IMR-90 (cell line): ENCODE results near the gene CPA5. TPM values are rescaled to one million over a fixed set of nuclear protein-coding genes. Genes with fewer than 3 reads are reported as not detected.

Experiments
- ATAC-seq: fragments of 200-7000 bp; cut with Tn5 transposase; 2 replicates; pipeline ENCODE4 v1.9.1; 2020; ENCODE audit warnings: low read depth, mild to moderate bottlenecking, moderate library complexity
- Bru-seq: library from RNA; stranded (reverse); fragments of 400-500 nt; gene quantifications from one replicate; lab custom pipeline; 2021; lab: Mats Ljungman, UMichigan
- BruChase-seq, 2 experiments: library from RNA; stranded (reverse); fragments of 400-500 nt; gene quantifications; one replicate each; lab custom pipeline; 2021; lab: Mats Ljungman, UMichigan
- BruUV-seq: library from RNA; stranded (reverse); fragments of 400-500 nt; replicated peaks from 2 replicates; lab custom pipeline; 2021; lab: Mats Ljungman, UMichigan
- CTCF ChIA-PET: fragments of 300-600 bp; formaldehyde crosslinking; extraction: SDS; loops from one replicate; lab custom pipeline; 2021; ENCODE audit warnings: antibody characterized with exemption; lab: Yijun Ruan, JAX
- POLR2A ChIA-PET: fragments of 300-600 bp; sonication (Branson Sonifier 250); formaldehyde crosslinking; loops from one replicate; lab custom pipeline; 2022; ENCODE audit warnings: antibody characterized with exemption; ENCODE audit not compliant: unreplicated experiment; lab: Charles Lee
- DNase-seq: peaks from one replicate; pipeline ENCODE4 v3.0.0; 2013
- H2AFZ ChIP-seq: replicated peaks from 2 replicates; pipeline ENCODE3; 2013; ENCODE audit warnings: low read length, mild to moderate bottlenecking; ENCODE audit not compliant: poor library complexity
- H2AK5ac ChIP-seq: 2 replicates; pipeline ENCODE4 v1.6.1; 2013; ENCODE audit warnings: low read depth, low read length, inconsistent platforms
- H2AK9ac ChIP-seq: replicated peaks from 2 replicates; pipeline ENCODE3; 2013; ENCODE audit warnings: mild to moderate bottlenecking, low read depth, low read length, moderate library complexity; ENCODE audit not compliant: poor library complexity
- H2BK120ac ChIP-seq: 2 replicates; pipeline ENCODE4 v1.6.1; 2013; ENCODE audit warnings: low read depth, low read length, inconsistent platforms
- H2BK15ac ChIP-seq: 3 replicates; pipeline ENCODE4 v1.6.1; 2013; ENCODE audit warnings: low read depth, low read length, inconsistent platforms
- H2BK20ac ChIP-seq: 2 replicates; pipeline ENCODE4 v1.6.1; 2013; ENCODE audit warnings: low read depth, mild to moderate bottlenecking, inconsistent platforms, low read length, moderate library complexity
- H2BK5ac ChIP-seq: 2 replicates; pipeline ENCODE4 v1.6.1; 2013; ENCODE audit warnings: mild to moderate bottlenecking, low read depth, low read length, inconsistent platforms; ENCODE audit not compliant: poor library complexity, severe bottlenecking
- H3K14ac ChIP-seq: replicated peaks from 2 replicates; pipeline ENCODE4 v1.6.1; 2013; ENCODE audit warnings: low read depth, low read length, inconsistent platforms
- H3K18ac ChIP-seq: 2 replicates; pipeline ENCODE4 v1.6.1; 2013; ENCODE audit warnings: low read depth, low read length, control low read depth
- H3K23ac ChIP-seq: 2 replicates; pipeline ENCODE4 v1.6.1; 2013; ENCODE audit warnings: low read depth, low read length, inconsistent platforms
- H3K27ac ChIP-seq: 2 replicates; pipeline ENCODE4 v1.5.1; 2013; ENCODE audit warnings: mild to moderate bottlenecking, control low read depth, low read length; ENCODE audit not compliant: insufficient read depth
- H3K27me3 ChIP-seq: 2 replicates; pipeline ENCODE4 v1.6.1; 2013; ENCODE audit warnings: low read length; ENCODE audit not compliant: control insufficient read depth, insufficient read depth
- H3K36me3 ChIP-seq: 2 replicates; pipeline ENCODE4 v1.6.1; 2013; ENCODE audit warnings: low read length, mixed read lengths; ENCODE audit not compliant: control insufficient read depth, insufficient read depth
- H3K4ac ChIP-seq: 2 replicates; pipeline ENCODE4 v1.6.1; 2013; ENCODE audit warnings: low read depth, low read length, inconsistent platforms
- H3K4me1 ChIP-seq: 2 replicates; pipeline ENCODE4 v1.6.1; 2013; ENCODE audit warnings: low read length, mixed read lengths; ENCODE audit not compliant: control insufficient read depth, insufficient read depth
- H3K4me2 ChIP-seq: 2 replicates; pipeline ENCODE4 v1.6.1; 2013; ENCODE audit warnings: low read depth, mild to moderate bottlenecking, control low read depth, low read length, moderate library complexity
- H3K4me3 ChIP-seq: 2 replicates; pipeline ENCODE4 v1.5.1; 2013; ENCODE audit warnings: low read depth, mild to moderate bottlenecking, control low read depth, low read length, moderate library complexity; ENCODE audit not compliant: insufficient read depth
- H3K56ac ChIP-seq: 2 replicates; pipeline ENCODE4 v1.6.1; 2013; ENCODE audit warnings: low read length, inconsistent platforms; ENCODE audit not compliant: insufficient read depth; ENCODE audit errors: extremely low read depth
- H3K79me1 ChIP-seq, 2 experiments: 2 replicates each; pipeline ENCODE4 v1.6.1; 2013; ENCODE audit warnings: low read length in 2 of 2, inconsistent platforms in 1 of 2, low read depth in 1 of 2
- H3K9ac ChIP-seq: 2 replicates; pipeline ENCODE4 v1.6.1; 2013; ENCODE audit warnings: low read depth, low read length, control low read depth
- H3K9me1 ChIP-seq: 2 replicates; pipeline ENCODE4 v1.6.1; 2013; ENCODE audit warnings: low read length, inconsistent platforms; ENCODE audit not compliant: insufficient read depth
- H3K9me3 ChIP-seq: 2 replicates; pipeline ENCODE4 v1.6.1; 2013; ENCODE audit warnings: low read length; ENCODE audit not compliant: control insufficient read depth, insufficient read depth
- H4K20me1 ChIP-seq: 2 replicates; pipeline ENCODE4 v1.6.1; 2013; ENCODE audit warnings: low read length, inconsistent platforms; ENCODE audit not compliant: insufficient read depth
- H4K5ac ChIP-seq: 2 replicates; pipeline ENCODE4 v1.6.1; 2013; ENCODE audit warnings: mild to moderate bottlenecking, low read depth, low read length, control low read depth
- H4K8ac ChIP-seq, 2 experiments: 2 replicates each; pipeline ENCODE4 v1.6.1; 2013; ENCODE audit warnings: low read depth in 2 of 2, low read length in 2 of 2, control low read depth in 1 of 2, inconsistent platforms in 1 of 2
- H4K91ac ChIP-seq: 2 replicates; pipeline ENCODE4 v1.6.1; 2013; ENCODE audit warnings: low read depth, low read length, inconsistent platforms; ENCODE audit not compliant: insufficient read depth
- BHLHE40 ChIP-seq: fragments of 150-350 bp; IDR thresholded peaks from 2 replicates; pipeline ENCODE4 v1.6.1; 2016; ENCODE audit warnings: mild to moderate bottlenecking, low read depth, low read length
- CEBPB ChIP-seq: IDR thresholded peaks from 2 replicates; pipeline ENCODE4 v1.6.1; 2012; ENCODE audit warnings: low read depth, low read length, improper control_type of control experiment
- CHD1 ChIP-seq: IDR thresholded peaks from 2 replicates; pipeline ENCODE4 v1.6.1; 2012; ENCODE audit warnings: low read depth, low read length, improper control_type of control experiment
- FOS ChIP-seq: fragments of 150-350 bp; IDR thresholded peaks from 2 replicates; pipeline ENCODE4 v1.6.1; 2016; ENCODE audit warnings: low read depth, low read length
- MAZ ChIP-seq: IDR thresholded peaks from 2 replicates; pipeline ENCODE4 v1.6.1; 2012; ENCODE audit warnings: low read depth, mild to moderate bottlenecking, low read length, improper control_type of control experiment, moderate library complexity, borderline replicate concordance
- MXI1 ChIP-seq: IDR thresholded peaks from 2 replicates; pipeline ENCODE4 v1.6.1; 2012; ENCODE audit warnings: low read depth, mild to moderate bottlenecking, low read length, moderate library complexity, borderline replicate concordance
- NFE2L2 ChIP-seq: fragments of 150-350 bp; IDR thresholded peaks from 2 replicates; pipeline ENCODE4 v1.6.1; 2016; ENCODE audit warnings: low read depth, mild to moderate bottlenecking, low read length
- POLR2A ChIP-seq: IDR thresholded peaks from 2 replicates; pipeline ENCODE4 v1.6.1; 2012; ENCODE audit warnings: mild to moderate bottlenecking, low read depth, low read length
- RAD21 ChIP-seq: IDR thresholded peaks from 2 replicates; pipeline ENCODE4 v1.6.1; 2012; ENCODE audit warnings: low read length, improper control_type of control experiment
- RCOR1 ChIP-seq: IDR thresholded peaks from 2 replicates; pipeline ENCODE4 v1.6.1; 2012; ENCODE audit warnings: mild to moderate bottlenecking, low read length, improper control_type of control experiment; ENCODE audit not compliant: insufficient replicate concordance
- RFX5 ChIP-seq: IDR thresholded peaks from 2 replicates; pipeline ENCODE4 v1.8.0; 2012; ENCODE audit warnings: low read depth, mild to moderate bottlenecking, low read length, moderate library complexity
- SMC3 ChIP-seq: fragments of 150-350 bp; IDR thresholded peaks from 2 replicates; pipeline ENCODE4 v1.6.1; 2016; ENCODE audit warnings: low read depth, mild to moderate bottlenecking, antibody characterized with exemption, low read length, moderate library complexity
- WGBS, 2 experiments: methylation state at CpG; one replicate each; pipeline versions ENCODE4 v1.1.5 to v1.1.7; 2013; ENCODE audit warnings: missing lambda C conversion rate in 2 of 2; ENCODE audit not compliant: insufficient read length in 1 of 2; ENCODE audit errors: extremely low coverage in 2 of 2; 5-methylcytosine and 5-hydroxymethylcytosine counted together
- dilution Hi-C: fragments of 300-500 bp; cut with HindIII; formaldehyde crosslinking; loops from one replicate; pipeline ENCODE4 v1.14.3; 2018; ENCODE audit warnings: low sequenced_read_pairs; ENCODE audit not compliant: unreplicated experiment
- in situ Hi-C: fragments of 300-500 bp; cut with MboI; formaldehyde crosslinking; loops from 3 replicates; pipeline ENCODE4 v1.14.3; 2019; ENCODE audit warnings: low sequenced_read_pairs, inconsistent platforms, mixed read lengths
- intact Hi-C: fragments of 100-400 bp; cut with micrococcal nuclease; formaldehyde crosslinking; loops from 2 replicates; pipeline ENCODE4 v1.10.0; 2022
- long read RNA-seq: library from polyadenylated mRNA; unstranded; transcript quantifications from one replicate; pipeline ENCODE4 v2.0.0, GENCODE V29; 2021; ENCODE audit not compliant: unreplicated experiment
- polyA plus RNA-seq, 3 experiments: library from polyadenylated mRNA; depleted of rRNA; stranded (reverse); fragments of >200 nt; gene quantifications; 2 replicates each; pipeline ENCODE4 v1.2.3, GENCODE V29; 2012; ENCODE audit warnings: low replicate concordance in 1 of 3
- total RNA-seq: library from RNA; depleted of rRNA; stranded (reverse); fragments of >200 nt; gene quantifications from 2 replicates; pipeline ENCODE4 v1.2.3, GENCODE V29; 2012; rRNA removed
- TF ChIP-seq, protein P1 (sequence below): fragments of 150-350 bp; IDR thresholded peaks from 2 replicates; pipeline ENCODE4 v1.6.1; 2016; ENCODE audit warnings: low read depth, mild to moderate bottlenecking, low read length, moderate library complexity, borderline replicate concordance
- TF ChIP-seq, protein P2 (sequence below): fragments of 150-350 bp; IDR thresholded peaks from 2 replicates; pipeline ENCODE4 v1.6.1; 2017; ENCODE audit warnings: mild to moderate bottlenecking, antibody characterized with exemption, low read length, low read depth

CPA5 gene, protein sequence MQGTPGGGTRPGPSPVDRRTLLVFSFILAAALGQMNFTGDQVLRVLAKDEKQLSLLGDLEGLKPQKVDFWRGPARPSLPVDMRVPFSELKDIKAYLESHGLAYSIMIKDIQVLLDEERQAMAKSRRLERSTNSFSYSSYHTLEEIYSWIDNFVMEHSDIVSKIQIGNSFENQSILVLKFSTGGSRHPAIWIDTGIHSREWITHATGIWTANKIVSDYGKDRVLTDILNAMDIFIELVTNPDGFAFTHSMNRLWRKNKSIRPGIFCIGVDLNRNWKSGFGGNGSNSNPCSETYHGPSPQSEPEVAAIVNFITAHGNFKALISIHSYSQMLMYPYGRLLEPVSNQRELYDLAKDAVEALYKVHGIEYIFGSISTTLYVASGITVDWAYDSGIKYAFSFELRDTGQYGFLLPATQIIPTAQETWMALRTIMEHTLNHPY
- under 0.01 TPM in 1 of 2 replicates, not detected in the other for total RNA-seq
- polyA plus RNA-seq (2012; rRNA removed) = 0.53 and 0.86 TPM in 2 replicates
- polyA plus RNA-seq (2012; cell fraction: cytosol; rRNA removed) = 0.32 and 0.45 TPM in 2 replicates
- polyA plus RNA-seq (2012; cell fraction: nucleus; rRNA removed; ENCODE audit: low replicate concordance) = 0.72 and 0.95 TPM in 2 replicates
- percentile 12 among the genes with signal in this experiment for Bru-seq, nascent RNA
- BruChase-seq, experiment 1, labeled RNA remaining after a 6-hour chase = percentile 12 among the genes with signal in this experiment
- BruChase-seq, experiment 2, labeled RNA remaining after a 2-hour chase = percentile 9 among the genes with signal in this experiment
- long read RNA-seq = 0 reads

DNA sequence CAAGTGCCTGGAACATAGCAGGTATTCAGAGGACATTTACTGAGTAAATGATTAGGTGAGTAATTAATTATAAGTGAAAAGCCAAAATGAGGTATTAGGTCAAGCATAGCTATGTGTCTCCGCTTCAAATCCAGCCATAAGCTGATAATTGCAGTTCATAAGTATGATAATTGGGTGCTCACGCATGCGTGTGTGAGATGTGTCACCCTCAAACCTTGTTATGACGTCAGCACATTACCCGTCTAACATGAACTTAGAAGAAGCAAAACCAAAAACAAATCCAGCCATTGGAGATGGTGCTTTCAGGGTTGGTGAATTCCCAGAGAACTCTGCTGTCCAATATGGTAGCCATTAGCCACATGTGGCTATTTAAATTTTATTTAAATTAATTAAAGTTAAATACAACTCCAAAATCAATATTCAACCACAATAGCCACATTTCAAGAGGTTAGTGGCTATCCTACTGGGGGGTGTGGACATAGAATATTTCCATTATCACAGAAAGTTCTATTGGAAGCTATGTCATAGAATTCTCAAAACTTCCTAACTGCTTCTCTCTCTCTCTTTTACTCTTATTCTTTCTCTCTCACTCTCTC lies at the start of gene CPA5:
Gene CPA5, plus strand, starts transcription at position 546 of the 596 bp plus-strand sequence. CDS start 1,670 bp downstream, outside the sequence.
- Histone ChIP-seq H3K27me3 (no peaks in the 10 kb centered on the region), H3K14ac (0 out of 2 replicates have a peak within 1 kb of the TSS, but pooled peaks have one; percentile 37), H3K9ac (no peak within 1 kb of the TSS), H2AK5ac (0 out of 2 replicates have a peak within 1 kb of the TSS, but pooled peaks have one; percentile 8), H3K27ac (no peak within 1 kb of the TSS), H2AK9ac (no peak within 1 kb of the TSS), H3K4me2 (0 out of 2 replicates have a peak within 1 kb of the TSS, but pooled peaks have one; percentile 25), H3K18ac (no peak within 1 kb of the TSS), H4K91ac (no peak within 1 kb of the TSS), H3K4me3 (no peak within 1 kb of the TSS), H4K20me1 (no peaks in the 10 kb centered on the region), H2BK5ac (no peak within 1 kb of the TSS), H3K4ac (no peak within 1 kb of the TSS), H2AFZ (peak within 1 kb of the TSS; percentile 66), H4K5ac (no peak within 1 kb of the TSS), H2BK120ac (no peak within 1 kb of the TSS), H3K9me3 (no peaks in the 10 kb centered on the region), H2BK20ac (0 out of 2 replicates have a peak within 1 kb of the TSS, but pooled peaks have one; percentile 38), H2BK15ac (0 out of 3 replicates have a peak within 1 kb of the TSS, but pooled peaks have one; percentile 11), H3K4me1 (no peaks in the 10 kb centered on the region), H3K56ac (no peak within 1 kb of the TSS), H3K9me1 (no peaks in the 10 kb centered on the region), H3K23ac (no peak within 1 kb of the TSS), H4K8ac (0 out of 4 replicates have a peak within 1 kb of the TSS, but pooled peaks of 1 of the 2 experiments have one; percentile 38), H3K36me3 (no peaks in the 10 kb centered on the region), H3K79me1 (no peaks in the 10 kb centered on the region)
- dilution Hi-C loops (no loop called here), in situ Hi-C loops (no loop called here), intact Hi-C loops (no loop called here)
- DNase-seq = no peak
- no peak for ATAC-seq
- WGBS, 2 experiments = no CpG with 5 or more reads among the region's 5 CpGs
- no TSS peak for BruUV-seq
- POLR2A ChIA-PET = no interaction called here
- CTCF ChIA-PET = no interaction called here
- TF ChIP-seq RAD21 = no peak
- no peak for TF ChIP-seq RCOR1
- no peak for TF ChIP-seq NFE2L2
- TF ChIP-seq FOS = no peak
- TF ChIP-seq, protein P1, sequence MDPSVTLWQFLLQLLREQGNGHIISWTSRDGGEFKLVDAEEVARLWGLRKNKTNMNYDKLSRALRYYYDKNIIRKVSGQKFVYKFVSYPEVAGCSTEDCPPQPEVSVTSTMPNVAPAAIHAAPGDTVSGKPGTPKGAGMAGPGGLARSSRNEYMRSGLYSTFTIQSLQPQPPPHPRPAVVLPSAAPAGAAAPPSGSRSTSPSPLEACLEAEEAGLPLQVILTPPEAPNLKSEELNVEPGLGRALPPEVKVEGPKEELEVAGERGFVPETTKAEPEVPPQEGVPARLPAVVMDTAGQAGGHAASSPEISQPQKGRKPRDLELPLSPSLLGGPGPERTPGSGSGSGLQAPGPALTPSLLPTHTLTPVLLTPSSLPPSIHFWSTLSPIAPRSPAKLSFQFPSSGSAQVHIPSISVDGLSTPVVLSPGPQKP = no peak
- TF ChIP-seq, protein P2, sequence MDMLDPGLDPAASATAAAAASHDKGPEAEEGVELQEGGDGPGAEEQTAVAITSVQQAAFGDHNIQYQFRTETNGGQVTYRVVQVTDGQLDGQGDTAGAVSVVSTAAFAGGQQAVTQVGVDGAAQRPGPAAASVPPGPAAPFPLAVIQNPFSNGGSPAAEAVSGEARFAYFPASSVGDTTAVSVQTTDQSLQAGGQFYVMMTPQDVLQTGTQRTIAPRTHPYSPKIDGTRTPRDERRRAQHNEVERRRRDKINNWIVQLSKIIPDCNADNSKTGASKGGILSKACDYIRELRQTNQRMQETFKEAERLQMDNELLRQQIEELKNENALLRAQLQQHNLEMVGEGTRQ = no peak
- no peak for TF ChIP-seq RFX5
- TF ChIP-seq CHD1 = no peak
- TF ChIP-seq SMC3 = no peak
- TF ChIP-seq MXI1 = no peak
- TF ChIP-seq BHLHE40 = no peak
- no peak for TF ChIP-seq MAZ
- no peak for TF ChIP-seq CEBPB
- no peak for TF ChIP-seq POLR2A
